WI38 (cell line): ENCODE results near the gene ZNF597.

Source experiments
- H3K4me3 ChIP-seq: 2 replicates; pipeline ENCODE4 v1.5.1; 2011; ENCODE audit warnings: low read depth, mild to moderate bottlenecking, control low read depth, low read length
- TF ChIP-seq, protein P1 (sequence below): IDR thresholded peaks from 2 replicates; pipeline ENCODE4 v1.5.1; 2012; ENCODE audit warnings: low read depth, mild to moderate bottlenecking, control low read depth, low read length

Gene ZNF597

GRCh38 chr16:3431779-3432219, 11.5 kb downstream of the ZNF597 start:
- TF ChIP-seq, protein P1, sequence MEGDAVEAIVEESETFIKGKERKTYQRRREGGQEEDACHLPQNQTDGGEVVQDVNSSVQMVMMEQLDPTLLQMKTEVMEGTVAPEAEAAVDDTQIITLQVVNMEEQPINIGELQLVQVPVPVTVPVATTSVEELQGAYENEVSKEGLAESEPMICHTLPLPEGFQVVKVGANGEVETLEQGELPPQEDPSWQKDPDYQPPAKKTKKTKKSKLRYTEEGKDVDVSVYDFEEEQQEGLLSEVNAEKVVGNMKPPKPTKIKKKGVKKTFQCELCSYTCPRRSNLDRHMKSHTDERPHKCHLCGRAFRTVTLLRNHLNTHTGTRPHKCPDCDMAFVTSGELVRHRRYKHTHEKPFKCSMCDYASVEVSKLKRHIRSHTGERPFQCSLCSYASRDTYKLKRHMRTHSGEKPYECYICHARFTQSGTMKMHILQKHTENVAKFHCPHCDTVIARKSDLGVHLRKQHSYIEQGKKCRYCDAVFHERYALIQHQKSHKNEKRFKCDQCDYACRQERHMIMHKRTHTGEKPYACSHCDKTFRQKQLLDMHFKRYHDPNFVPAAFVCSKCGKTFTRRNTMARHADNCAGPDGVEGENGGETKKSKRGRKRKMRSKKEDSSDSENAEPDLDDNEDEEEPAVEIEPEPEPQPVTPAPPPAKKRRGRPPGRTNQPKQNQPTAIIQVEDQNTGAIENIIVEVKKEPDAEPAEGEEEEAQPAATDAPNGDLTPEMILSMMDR: no peak
- no peak overlapping the region for H3K4me3 ChIP-seq

DNA sequence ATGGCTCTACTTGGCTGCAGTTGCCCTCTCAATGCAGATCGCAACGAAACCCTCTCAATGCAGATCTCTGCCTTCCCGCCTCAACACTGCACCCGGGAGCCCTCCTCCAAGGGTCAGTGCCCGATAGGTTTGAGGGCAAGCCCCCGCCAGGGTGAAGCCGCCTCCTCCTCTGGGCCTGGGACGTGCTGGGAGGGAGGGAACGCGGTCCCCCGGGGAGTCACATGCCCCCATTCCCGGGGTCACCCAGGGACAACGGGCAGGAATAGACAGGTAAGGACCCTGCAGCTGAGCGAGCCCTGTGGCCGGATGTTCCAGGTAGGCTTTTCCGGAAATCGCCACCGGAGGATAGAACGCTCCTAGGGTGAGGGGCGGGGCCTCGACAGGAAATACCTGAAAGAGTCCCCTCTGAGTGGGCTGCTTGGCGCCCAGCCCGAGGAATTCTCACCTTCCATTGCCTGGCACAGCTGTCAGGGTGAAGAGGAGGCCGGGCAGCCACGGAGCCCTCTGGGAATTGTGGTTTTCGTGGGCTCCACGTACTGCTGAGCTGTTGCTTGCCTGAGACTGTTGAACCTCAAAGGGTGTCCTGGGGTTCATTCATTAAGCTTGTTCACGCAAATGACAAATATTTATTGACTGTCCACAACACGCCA, 29.4 kb downstream of the ZNF597 start:
- TF ChIP-seq, protein P1: no peak
- no peak overlapping the region for H3K4me3 ChIP-seq

DNA sequence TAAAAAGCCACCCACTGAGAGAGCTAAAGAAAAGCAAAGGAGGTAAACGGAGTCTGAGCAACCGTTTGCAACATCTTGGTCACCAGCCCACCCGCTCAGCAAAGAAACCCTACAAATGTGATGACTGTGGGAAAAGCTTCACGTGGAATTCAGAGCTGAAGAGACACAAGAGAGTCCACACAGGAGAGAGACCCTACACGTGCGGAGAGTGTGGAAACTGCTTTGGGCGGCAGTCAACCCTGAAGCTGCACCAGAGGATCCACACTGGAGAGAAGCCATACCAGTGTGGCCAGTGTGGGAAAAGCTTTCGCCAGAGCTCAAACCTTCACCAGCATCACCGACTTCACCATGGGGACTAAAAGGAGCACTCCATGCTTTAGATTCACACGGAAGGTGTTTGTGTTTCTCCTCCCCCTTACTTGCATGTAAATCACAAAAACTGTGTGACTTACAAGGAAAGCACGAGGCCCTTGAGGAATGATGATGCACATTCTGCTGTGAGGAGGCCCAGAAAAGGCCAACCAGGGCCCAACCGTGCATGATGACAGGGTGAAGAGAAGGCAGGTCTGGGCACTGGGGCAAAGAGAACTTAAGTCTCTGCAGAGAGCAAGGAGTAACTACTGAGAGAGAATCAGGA, 34.6 kb downstream of the ZNF597 start:
- no peak overlapping the region for H3K4me3 ChIP-seq

GRCh38 chr16:3401719-3402397, 41.4 kb downstream of the ZNF597 start:
- H3K4me3 ChIP-seq: peak overlapping the region; percentile 78

More for the DNA sequence above, 34.6 kb downstream of the ZNF597 start:
- TF ChIP-seq, protein P1: no peak

DNA sequence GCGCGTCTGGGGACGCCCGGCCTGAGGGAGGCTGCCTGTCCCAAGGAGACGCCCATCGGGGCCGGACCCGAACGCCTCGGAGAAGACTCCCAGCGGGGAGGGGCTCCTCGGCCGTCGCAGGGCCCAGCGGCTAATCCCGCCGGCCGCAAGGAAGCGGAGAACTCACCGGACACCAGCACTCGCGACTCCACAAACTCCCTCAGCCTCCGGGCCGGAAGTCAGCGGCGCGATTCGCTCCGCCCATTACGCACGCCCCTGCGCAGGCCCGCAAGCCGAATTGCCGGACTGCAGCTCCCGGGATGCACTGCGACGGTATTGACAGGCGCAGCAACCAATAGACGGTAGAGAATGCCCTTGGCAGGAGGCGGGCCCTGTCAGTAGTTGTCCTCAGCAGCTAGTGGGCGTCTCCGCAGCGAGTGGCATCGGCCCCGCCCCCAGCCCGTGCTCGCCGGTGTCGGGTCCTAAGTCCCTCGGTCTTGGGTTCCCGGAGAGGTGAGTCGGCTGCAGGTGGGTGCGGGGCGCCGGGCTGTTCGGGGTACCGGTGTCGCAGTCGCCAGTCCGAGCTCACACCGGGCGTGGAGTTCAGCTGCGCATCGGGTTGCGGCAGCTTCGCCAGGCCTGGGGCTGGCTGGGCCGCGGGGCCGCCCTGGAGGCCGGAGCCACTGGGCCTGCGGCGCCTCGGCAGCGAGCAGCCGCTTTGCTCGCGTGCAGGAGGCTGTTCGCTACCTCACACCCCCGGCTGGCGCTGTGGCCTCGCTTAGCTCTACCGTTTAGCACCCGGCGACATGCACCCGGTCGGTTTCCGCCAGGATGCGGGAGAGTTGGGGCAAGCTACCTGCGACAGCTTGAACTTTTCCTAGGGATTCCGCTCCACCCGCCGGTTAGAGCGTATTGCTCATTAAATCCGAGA, 42.3 kb downstream of the ZNF597 start, which contains the start of the genes ZNF174 and ZSCAN32:
Gene ZNF174 (plus strand): TSS at position 437 of the 910 bp plus-strand sequence. CDS start 790 bp downstream, outside the sequence.
Gene ZSCAN32 (minus strand): TSS at position 226 of the 910 bp plus-strand sequence. CDS start 3,447 bp downstream, outside the sequence.
- peak within 1 kb of the TSS; percentile 78 for H3K4me3 ChIP-seq
- TF ChIP-seq, protein P1: no peak

More at GRCh38 chr16:3401719-3402397, 41.4 kb downstream of the ZNF597 start:
- TF ChIP-seq, protein P1: no peak

- TF ChIP-seq, protein P1: no peak
- peak overlapping the region; percentile 78 for H3K4me3 ChIP-seq
Observed at GRCh38 chr16:3400446-3400778, 42.9 kb downstream of the ZNF597 start.
